ENCODE results near the gene ARGFX.
"Not testable (repeated sequence)": the region's sequence is repeated elsewhere in the genome, so short reads cannot be mapped to it uniquely, and the experiment has no call there.

- TF ChIP-seq, protein P1, sequence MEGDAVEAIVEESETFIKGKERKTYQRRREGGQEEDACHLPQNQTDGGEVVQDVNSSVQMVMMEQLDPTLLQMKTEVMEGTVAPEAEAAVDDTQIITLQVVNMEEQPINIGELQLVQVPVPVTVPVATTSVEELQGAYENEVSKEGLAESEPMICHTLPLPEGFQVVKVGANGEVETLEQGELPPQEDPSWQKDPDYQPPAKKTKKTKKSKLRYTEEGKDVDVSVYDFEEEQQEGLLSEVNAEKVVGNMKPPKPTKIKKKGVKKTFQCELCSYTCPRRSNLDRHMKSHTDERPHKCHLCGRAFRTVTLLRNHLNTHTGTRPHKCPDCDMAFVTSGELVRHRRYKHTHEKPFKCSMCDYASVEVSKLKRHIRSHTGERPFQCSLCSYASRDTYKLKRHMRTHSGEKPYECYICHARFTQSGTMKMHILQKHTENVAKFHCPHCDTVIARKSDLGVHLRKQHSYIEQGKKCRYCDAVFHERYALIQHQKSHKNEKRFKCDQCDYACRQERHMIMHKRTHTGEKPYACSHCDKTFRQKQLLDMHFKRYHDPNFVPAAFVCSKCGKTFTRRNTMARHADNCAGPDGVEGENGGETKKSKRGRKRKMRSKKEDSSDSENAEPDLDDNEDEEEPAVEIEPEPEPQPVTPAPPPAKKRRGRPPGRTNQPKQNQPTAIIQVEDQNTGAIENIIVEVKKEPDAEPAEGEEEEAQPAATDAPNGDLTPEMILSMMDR (IDR thresholded peaks at IDR 0.05; ENCODE audit: insufficient read depth, low read length, poor library complexity, severe bottlenecking), result not testable (repeated sequence)
- not testable (repeated sequence) for TF ChIP-seq EZH2phosphoT487 (conservative IDR thresholded peaks at IDR 0.05; ENCODE audit: low read length)
Observed at GRCh38 chr3:121593806-121594205, 26.1 kb downstream of the ARGFX start.

Data from SU-DHL-6 (cell line).